ENCODE measurements around the gene MBLAC2.

DNA sequence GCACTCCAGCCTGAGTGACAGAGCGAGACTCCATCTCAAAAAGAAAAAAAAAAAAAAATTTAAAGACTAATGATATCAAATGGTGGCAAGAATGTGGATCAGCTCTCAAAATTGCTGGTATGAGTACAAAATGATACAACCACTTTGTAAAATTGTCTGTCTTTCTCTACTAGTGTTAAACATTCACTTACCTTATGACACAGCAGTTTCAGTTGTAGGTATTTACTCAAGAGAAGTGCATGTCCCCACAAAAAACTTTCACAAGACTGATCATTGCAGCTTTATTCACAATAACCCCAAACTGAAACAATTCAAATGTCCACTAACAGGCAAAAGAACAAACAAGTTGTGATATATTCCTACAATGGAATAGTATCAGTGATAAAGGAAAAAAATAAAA, 50.3 kb downstream of the MBLAC2 start:
- TF ChIP-seq, protein P1, sequence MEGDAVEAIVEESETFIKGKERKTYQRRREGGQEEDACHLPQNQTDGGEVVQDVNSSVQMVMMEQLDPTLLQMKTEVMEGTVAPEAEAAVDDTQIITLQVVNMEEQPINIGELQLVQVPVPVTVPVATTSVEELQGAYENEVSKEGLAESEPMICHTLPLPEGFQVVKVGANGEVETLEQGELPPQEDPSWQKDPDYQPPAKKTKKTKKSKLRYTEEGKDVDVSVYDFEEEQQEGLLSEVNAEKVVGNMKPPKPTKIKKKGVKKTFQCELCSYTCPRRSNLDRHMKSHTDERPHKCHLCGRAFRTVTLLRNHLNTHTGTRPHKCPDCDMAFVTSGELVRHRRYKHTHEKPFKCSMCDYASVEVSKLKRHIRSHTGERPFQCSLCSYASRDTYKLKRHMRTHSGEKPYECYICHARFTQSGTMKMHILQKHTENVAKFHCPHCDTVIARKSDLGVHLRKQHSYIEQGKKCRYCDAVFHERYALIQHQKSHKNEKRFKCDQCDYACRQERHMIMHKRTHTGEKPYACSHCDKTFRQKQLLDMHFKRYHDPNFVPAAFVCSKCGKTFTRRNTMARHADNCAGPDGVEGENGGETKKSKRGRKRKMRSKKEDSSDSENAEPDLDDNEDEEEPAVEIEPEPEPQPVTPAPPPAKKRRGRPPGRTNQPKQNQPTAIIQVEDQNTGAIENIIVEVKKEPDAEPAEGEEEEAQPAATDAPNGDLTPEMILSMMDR (conservative IDR thresholded peaks at IDR 0.05 in 1 of 2, IDR thresholded peaks at IDR 0.05 in 1 of 2; ENCODE audit: low read depth in 1 of 2, low read length in 2 of 2): no peak
- no peak for TF ChIP-seq EZH2 (IDR thresholded peaks at IDR 0.05; ENCODE audit: low read length, missing control alignments)
